HepG2 (cell line): ENCODE results near the gene TUBA8. TPM values are rescaled to one million over a fixed set of nuclear protein-coding genes. Genes with fewer than 3 reads are reported as not detected.
A peak's percentile ranks its signal among the peaks of the same experiment; 100 is the strongest.

Experiments
- EP300 ChIP-seq, 3 experiments: sonication (generic) in 1 of 3; formaldehyde crosslinking in 1 of 3; IDR thresholded peaks; 2 replicates each; pipeline versions ENCODE4 v1.5.1 to v1.6.1; 2011 to 2020; ENCODE audit warnings: low read depth in 2 of 3, low read length in 2 of 3, borderline replicate concordance in 1 of 3, improper control_type of control experiment in 1 of 3, mild to moderate bottlenecking in 1 of 3, missing genetic modification reagents in 1 of 3, moderate library complexity in 1 of 3
- ETV5 ChIP-seq: IDR thresholded peaks from 2 replicates; pipeline ENCODE4 v1.6.1; 2018; ENCODE audit warnings: missing biosample characterization, missing genetic modification reagents, inconsistent platforms, borderline replicate concordance
- IRX3 ChIP-seq: sonication (generic); formaldehyde crosslinking; IDR thresholded peaks from 2 replicates; pipeline ENCODE4 v1.8.1; 2023; ENCODE audit warnings: mild to moderate bottlenecking, low read depth, missing genetic modification reagents, borderline replicate concordance
- KAT7 ChIP-seq: IDR thresholded peaks from 2 replicates; pipeline ENCODE4 v1.6.1; 2018; ENCODE audit warnings: borderline replicate concordance, missing compliant biosample characterization
- KDM6A ChIP-seq: IDR thresholded peaks from 2 replicates; pipeline ENCODE4 v1.6.1; 2016; ENCODE audit warnings: low read depth
- NCOR1 ChIP-seq: fragments of 200-600 bp; sonication (generic); IDR thresholded peaks from 2 replicates; pipeline ENCODE4 v1.7.0; 2017; ENCODE audit warnings: antibody characterized with exemption, low read length, borderline replicate concordance
- POLR2A ChIP-seq, 2 experiments: IDR thresholded peaks; 2 replicates each; pipeline ENCODE4 v1.6.1; 2011; ENCODE audit warnings: low read depth in 2 of 2, low read length in 2 of 2, mild to moderate bottlenecking in 1 of 2, moderate library complexity in 1 of 2; ENCODE audit not compliant: insufficient read depth in 1 of 2
- POLR2AphosphoS5 ChIP-seq: IDR thresholded peaks from 2 replicates; pipeline ENCODE4 v1.6.1; 2012; ENCODE audit warnings: low read depth, low read length
- SMAD9 ChIP-seq: sonication (generic); formaldehyde crosslinking; IDR thresholded peaks from 2 replicates; pipeline ENCODE4 v1.5.1; 2020; ENCODE audit warnings: mild to moderate bottlenecking, missing genetic modification reagents
- SPEN ChIP-seq: sonication (generic); formaldehyde crosslinking; IDR thresholded peaks from 2 replicates; pipeline ENCODE4 v1.5.1; 2020; ENCODE audit warnings: low read depth, mild to moderate bottlenecking, missing genetic modification reagents
- ZC3H13 ChIP-seq: sonication (generic); formaldehyde crosslinking; IDR thresholded peaks from 2 replicates; pipeline ENCODE4 v1.8.1; 2023; ENCODE audit warnings: mild to moderate bottlenecking, missing genetic modification reagents, moderate library complexity
- ZNF747 ChIP-seq: sonication (generic); formaldehyde crosslinking; IDR thresholded peaks from 2 replicates; pipeline ENCODE4 v1.8.1; 2023; ENCODE audit warnings: missing genetic modification reagents, mild to moderate bottlenecking, borderline replicate concordance
- polyA plus RNA-seq, 8 experiments: library from polyadenylated mRNA; depleted of rRNA in 3 of 8; stranded (reverse) in 7 of 8; unstranded in 1 of 8; fragments of >200 nt; fragmentation: Illumina TruSeq in 4 of 8; extraction: Trizol in 4 of 8; gene quantifications; 2 replicates each; pipeline versions ENCODE4 v1.2.1 to v1.2.3, GENCODE V29; 2011 to 2016; ENCODE audit warnings: low read depth in 4 of 8, missing spikeins in 1 of 8, mixed read lengths in 1 of 8; ENCODE audit not compliant: insufficient read depth in 1 of 8
- total RNA-seq, 5 experiments: library from RNA; depleted of rRNA; stranded (reverse); fragments of >200 nt; fragmentation: Illumina TruSeq; extraction: Trizol; gene quantifications; 2 replicates each; pipeline ENCODE4 v1.2.3, GENCODE V29; 2016; ENCODE audit warnings: low read depth in 1 of 5
- TF ChIP-seq, protein P1 (sequence below): sonication (generic); formaldehyde crosslinking; IDR thresholded peaks from 2 replicates; pipeline ENCODE4 v1.4.0; 2020; ENCODE audit warnings: missing genetic modification reagents, borderline replicate concordance
- TF ChIP-seq, protein P2 (sequence below): IDR thresholded peaks from 2 replicates; pipeline ENCODE4 v1.6.1; 2016; ENCODE audit warnings: low read depth, borderline replicate concordance
- TF ChIP-seq, protein P3 (sequence below): IDR thresholded peaks from 2 replicates; pipeline ENCODE4 v1.6.1; 2012; ENCODE audit warnings: inconsistent platforms
- TF ChIP-seq, protein P4 (sequence below): sonication (generic); formaldehyde crosslinking; IDR thresholded peaks from 2 replicates; pipeline ENCODE4 v1.5.0; 2020; ENCODE audit warnings: missing genetic modification reagents, mild to moderate bottlenecking, borderline replicate concordance
- TF ChIP-seq, protein P5 (sequence below): sonication (generic); formaldehyde crosslinking; conservative IDR thresholded peaks from 2 replicates; pipeline ENCODE4 v1.4.0; 2020; ENCODE audit warnings: missing genetic modification reagents
- TF ChIP-seq, protein P6 (sequence below): sonication (generic); formaldehyde crosslinking; IDR thresholded peaks from 2 replicates; pipeline ENCODE4 v1.5.0; 2020; ENCODE audit warnings: mild to moderate bottlenecking, missing genetic modification reagents

TUBA8 gene
- total and polyA plus RNA-seq, 2 of the 13 experiments (the other 11 are each of a cell fraction or from before 2014, with no cell fraction given), result 0.35 to 0.69 TPM

DNA sequence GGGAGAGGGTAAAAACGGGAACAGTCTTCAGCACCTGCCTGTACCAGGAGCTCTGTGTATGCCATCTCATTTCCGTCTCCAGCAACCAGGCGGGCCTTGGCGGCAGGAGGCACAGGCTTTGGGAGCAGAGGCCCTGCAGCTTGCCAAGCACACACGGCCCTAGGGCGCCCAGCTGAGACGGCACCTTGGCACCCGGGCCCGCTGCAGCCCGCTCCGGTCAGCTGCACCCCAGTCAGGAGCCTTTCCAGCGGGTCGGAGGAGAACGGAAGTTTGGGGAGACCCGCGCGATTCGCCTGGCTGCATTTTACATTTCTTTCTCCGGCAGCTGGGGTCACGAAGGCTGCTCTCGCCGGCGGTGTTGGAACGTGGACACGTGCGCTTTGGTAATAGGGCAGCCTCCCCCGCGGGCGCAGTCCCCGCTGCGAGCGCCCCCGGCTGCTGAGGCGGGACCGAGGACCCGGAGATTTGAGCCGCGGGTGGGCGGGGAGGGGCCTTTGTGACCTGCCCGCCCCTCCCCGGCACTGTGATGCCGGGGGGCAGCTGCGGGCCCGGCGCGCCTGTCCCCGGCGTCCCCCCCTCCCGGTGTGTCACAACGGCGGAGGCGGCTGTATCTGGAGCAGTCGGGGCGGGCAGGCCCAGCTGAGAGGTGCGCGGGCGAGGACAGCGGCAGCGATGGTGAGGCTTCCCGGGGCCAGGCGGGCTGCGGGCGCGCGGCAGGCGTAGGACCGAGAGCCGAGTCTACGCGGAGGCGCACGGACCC is at the start of gene TUBA8 (continued):
- TF ChIP-seq, protein P1, sequence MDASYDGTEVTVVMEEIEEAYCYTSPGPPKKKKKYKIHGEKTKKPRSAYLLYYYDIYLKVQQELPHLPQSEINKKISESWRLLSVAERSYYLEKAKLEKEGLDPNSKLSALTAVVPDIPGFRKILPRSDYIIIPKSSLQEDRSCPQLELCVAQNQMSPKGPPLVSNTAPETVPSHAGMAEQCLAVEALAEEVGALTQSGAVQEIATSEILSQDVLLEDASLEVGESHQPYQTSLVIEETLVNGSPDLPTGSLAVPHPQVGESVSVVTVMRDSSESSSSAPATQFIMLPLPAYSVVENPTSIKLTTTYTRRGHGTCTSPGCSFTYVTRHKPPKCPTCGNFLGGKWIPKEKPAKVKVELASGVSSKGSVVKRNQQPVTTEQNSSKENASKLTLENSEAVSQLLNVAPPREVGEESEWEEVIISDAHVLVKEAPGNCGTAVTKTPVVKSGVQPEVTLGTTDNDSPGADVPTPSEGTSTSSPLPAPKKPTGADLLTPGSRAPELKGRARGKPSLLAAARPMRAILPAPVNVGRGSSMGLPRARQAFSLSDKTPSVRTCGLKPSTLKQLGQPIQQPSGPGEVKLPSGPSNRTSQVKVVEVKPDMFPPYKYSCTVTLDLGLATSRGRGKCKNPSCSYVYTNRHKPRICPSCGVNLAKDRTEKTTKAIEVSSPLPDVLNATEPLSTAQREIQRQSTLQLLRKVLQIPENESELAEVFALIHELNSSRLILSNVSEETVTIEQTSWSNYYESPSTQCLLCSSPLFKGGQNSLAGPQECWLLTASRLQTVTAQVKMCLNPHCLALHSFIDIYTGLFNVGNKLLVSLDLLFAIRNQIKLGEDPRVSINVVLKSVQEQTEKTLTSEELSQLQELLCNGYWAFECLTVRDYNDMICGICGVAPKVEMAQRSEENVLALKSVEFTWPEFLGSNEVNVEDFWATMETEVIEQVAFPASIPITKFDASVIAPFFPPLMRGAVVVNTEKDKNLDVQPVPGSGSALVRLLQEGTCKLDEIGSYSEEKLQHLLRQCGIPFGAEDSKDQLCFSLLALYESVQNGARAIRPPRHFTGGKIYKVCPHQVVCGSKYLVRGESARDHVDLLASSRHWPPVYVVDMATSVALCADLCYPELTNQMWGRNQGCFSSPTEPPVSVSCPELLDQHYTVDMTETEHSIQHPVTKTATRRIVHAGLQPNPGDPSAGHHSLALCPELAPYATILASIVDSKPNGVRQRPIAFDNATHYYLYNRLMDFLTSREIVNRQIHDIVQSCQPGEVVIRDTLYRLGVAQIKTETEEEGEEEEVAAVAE (CRISPR knock-in tag), result no peak
- TF ChIP-seq, protein P2, sequence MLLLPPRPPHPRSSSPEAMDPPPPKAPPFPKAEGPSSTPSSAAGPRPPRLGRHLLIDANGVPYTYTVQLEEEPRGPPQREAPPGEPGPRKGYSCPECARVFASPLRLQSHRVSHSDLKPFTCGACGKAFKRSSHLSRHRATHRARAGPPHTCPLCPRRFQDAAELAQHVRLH (CRISPR knock-in tag), result no peak
- TF ChIP-seq, protein P3, sequence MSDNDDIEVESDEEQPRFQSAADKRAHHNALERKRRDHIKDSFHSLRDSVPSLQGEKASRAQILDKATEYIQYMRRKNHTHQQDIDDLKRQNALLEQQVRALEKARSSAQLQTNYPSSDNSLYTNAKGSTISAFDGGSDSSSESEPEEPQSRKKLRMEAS, result peak; percentile 68
- TF ChIP-seq ZC3H13 (CRISPR knock-in tag), result peak; percentile 83
- TF ChIP-seq, protein P4, sequence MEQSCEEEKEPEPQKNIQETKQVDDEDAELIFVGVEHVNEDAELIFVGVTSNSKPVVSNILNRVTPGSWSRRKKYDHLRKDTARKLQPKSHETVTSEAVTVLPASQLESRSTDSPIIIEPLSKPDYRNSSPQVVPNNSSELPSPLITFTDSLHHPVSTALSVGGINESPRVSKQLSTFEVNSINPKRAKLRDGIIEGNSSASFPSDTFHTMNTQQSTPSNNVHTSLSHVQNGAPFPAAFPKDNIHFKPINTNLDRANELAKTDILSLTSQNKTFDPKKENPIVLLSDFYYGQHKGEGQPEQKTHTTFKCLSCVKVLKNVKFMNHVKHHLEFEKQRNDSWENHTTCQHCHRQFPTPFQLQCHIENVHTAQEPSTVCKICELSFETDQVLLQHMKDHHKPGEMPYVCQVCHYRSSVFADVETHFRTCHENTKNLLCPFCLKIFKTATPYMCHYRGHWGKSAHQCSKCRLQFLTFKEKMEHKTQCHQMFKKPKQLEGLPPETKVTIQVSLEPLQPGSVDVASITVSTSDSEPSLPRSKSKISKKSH (CRISPR knock-in tag), result no peak
- TF ChIP-seq, protein P5, sequence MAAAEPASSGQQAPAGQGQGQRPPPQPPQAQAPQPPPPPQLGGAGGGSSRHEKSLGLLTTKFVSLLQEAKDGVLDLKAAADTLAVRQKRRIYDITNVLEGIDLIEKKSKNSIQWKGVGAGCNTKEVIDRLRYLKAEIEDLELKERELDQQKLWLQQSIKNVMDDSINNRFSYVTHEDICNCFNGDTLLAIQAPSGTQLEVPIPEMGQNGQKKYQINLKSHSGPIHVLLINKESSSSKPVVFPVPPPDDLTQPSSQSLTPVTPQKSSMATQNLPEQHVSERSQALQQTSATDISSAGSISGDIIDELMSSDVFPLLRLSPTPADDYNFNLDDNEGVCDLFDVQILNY (CRISPR knock-in tag), result no peak
- TF ChIP-seq ZNF747 (CRISPR knock-in tag), result 0 out of 2 replicates have a peak, but pooled peaks have one; percentile 35
- TF ChIP-seq IRX3 (CRISPR knock-in tag), result no peak
- no peak for TF ChIP-seq NCOR1
- no peak for TF ChIP-seq ETV5 (CRISPR knock-in tag)
- no peak for TF ChIP-seq POLR2A (IDR thresholded peaks at IDR 0.05; ENCODE audit: insufficient read depth in 1 of 2, low read depth in 2 of 2, low read length in 2 of 2)
- TF ChIP-seq SMAD9, result no peak
- TF ChIP-seq SPEN, result no peak
- no peak for TF ChIP-seq POLR2AphosphoS5
- TF ChIP-seq, protein P6, sequence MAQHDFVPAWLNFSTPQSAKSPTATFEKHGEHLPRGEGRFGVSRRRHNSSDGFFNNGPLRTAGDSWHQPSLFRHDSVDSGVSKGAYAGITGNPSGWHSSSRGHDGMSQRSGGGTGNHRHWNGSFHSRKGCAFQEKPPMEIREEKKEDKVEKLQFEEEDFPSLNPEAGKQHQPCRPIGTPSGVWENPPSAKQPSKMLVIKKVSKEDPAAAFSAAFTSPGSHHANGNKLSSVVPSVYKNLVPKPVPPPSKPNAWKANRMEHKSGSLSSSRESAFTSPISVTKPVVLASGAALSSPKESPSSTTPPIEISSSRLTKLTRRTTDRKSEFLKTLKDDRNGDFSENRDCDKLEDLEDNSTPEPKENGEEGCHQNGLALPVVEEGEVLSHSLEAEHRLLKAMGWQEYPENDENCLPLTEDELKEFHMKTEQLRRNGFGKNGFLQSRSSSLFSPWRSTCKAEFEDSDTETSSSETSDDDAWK (CRISPR knock-in tag), result no peak
- TF ChIP-seq KAT7, result 0 out of 2 replicates have a peak, but pooled peaks have one; percentile 46
- no peak for TF ChIP-seq KDM6A (CRISPR knock-in tag)
- TF ChIP-seq EP300 (IDR thresholded peaks at IDR 0.05; ENCODE audit: low read depth in 2 of 2, low read length in 2 of 2), result no peak
- TF ChIP-seq EP300 (CRISPR knock-in tag; IDR thresholded peaks at IDR 0.05; ENCODE audit: borderline replicate concordance), result no peak
